Hepatocyte (in vitro differentiated cells): ENCODE results near the gene EXPH5. TPM values are rescaled to one million over a fixed set of nuclear protein-coding genes. Genes with fewer than 3 reads are reported as not detected.

Source experiments
- DNase-seq: peaks from one replicate; pipeline ENCODE4 v3.0.0-alpha.2; 2016; ENCODE audit warnings: low spot score
- H2AFZ ChIP-seq: fragments of 200-600 bp; sonication (generic); 2 replicates; pipeline ENCODE4 v1.6.0; 2016; ENCODE audit warnings: antibody characterized with exemption, mild to moderate bottlenecking
- H3K27ac ChIP-seq: fragments of 200-600 bp; sonication (generic); 2 replicates; pipeline ENCODE4 v1.5.1; 2016; ENCODE audit warnings: mild to moderate bottlenecking
- H3K27me3 ChIP-seq: fragments of 200-600 bp; sonication (generic); 2 replicates; pipeline ENCODE4 v1.6.1; 2016
- H3K36me3 ChIP-seq: fragments of 200-600 bp; sonication (generic); replicated peaks from 2 replicates; pipeline ENCODE4 v1.5.1; 2016; ENCODE audit warnings: low read depth; ENCODE audit not compliant: insufficient read depth
- H3K4me1 ChIP-seq: fragments of 200-600 bp; sonication (generic); 2 replicates; pipeline ENCODE4 v1.5.1; 2016; ENCODE audit warnings: mild to moderate bottlenecking, moderate library complexity; ENCODE audit not compliant: insufficient read depth
- H3K4me2 ChIP-seq: fragments of 200-600 bp; sonication (generic); 2 replicates; pipeline ENCODE4 v1.6.0; 2016
- H3K4me3 ChIP-seq: fragments of 200-600 bp; sonication (generic); 2 replicates; pipeline ENCODE4 v1.5.1; 2016; ENCODE audit warnings: mild to moderate bottlenecking
- H3K79me2 ChIP-seq: fragments of 200-600 bp; sonication (generic); 2 replicates; pipeline ENCODE4 v1.6.0; 2017; ENCODE audit warnings: mild to moderate bottlenecking
- H3K9me2 ChIP-seq: fragments of 200-600 bp; sonication (generic); replicated peaks from 2 replicates; pipeline ENCODE4 v1.6.0; 2017; ENCODE audit warnings: mild to moderate bottlenecking; ENCODE audit not compliant: insufficient read depth
- H3K9me3 ChIP-seq: fragments of 200-600 bp; sonication (generic); 2 replicates; pipeline ENCODE4 v1.5.1; 2016; ENCODE audit warnings: low read depth, mild to moderate bottlenecking
- H4K20me1 ChIP-seq: fragments of 200-600 bp; sonication (generic); 2 replicates; pipeline ENCODE4 v1.6.0; 2016; ENCODE audit warnings: mild to moderate bottlenecking; ENCODE audit not compliant: insufficient read depth, poor library complexity, severe bottlenecking
- EZH2 ChIP-seq: fragments of 200-600 bp; sonication (generic); IDR thresholded peaks from 2 replicates; pipeline ENCODE4 v1.6.1; 2016; ENCODE audit warnings: antibody characterized with exemption, mild to moderate bottlenecking, borderline replicate concordance
- EZH2phosphoT487 ChIP-seq: fragments of 200-600 bp; sonication (generic); IDR thresholded peaks from one replicate; pipeline ENCODE4 v1.6.1; 2018; ENCODE audit warnings: antibody characterized with exemption, mild to moderate bottlenecking, low read depth, moderate library complexity; ENCODE audit not compliant: unreplicated experiment, severe bottlenecking
- WGBS: methylation state at CpG from one replicate; pipeline ENCODE4 v1.1.6; 2016; ENCODE audit warnings: low lambda C conversion rate; ENCODE audit errors: missing lambda C conversion rate; 5-methylcytosine and 5-hydroxymethylcytosine counted together
- polyA plus RNA-seq: library from polyadenylated mRNA; unstranded; fragments of >200 nt; fragmentation: Nextera tagmentation; extraction: Ambion mirVana; gene quantifications from 2 replicates; pipeline ENCODE4 v1.2.1, GENCODE V29; 2016
- total RNA-seq: library from RNA; depleted of rRNA; stranded (reverse); fragments of >200 nt; gene quantifications from 2 replicates; pipeline ENCODE4 v1.2.3, GENCODE V29; 2014
- TF ChIP-seq, protein P1 (sequence below): fragments of 200-600 bp; sonication (generic); IDR thresholded peaks from 2 replicates; pipeline ENCODE4 v1.5.1; 2016; ENCODE audit warnings: antibody characterized with exemption, mild to moderate bottlenecking; ENCODE audit not compliant: poor library complexity

EXPH5 gene
- total and polyA plus RNA-seq, 2 experiments from 2014 or later: 1.8 to 4.5 TPM

DNA sequence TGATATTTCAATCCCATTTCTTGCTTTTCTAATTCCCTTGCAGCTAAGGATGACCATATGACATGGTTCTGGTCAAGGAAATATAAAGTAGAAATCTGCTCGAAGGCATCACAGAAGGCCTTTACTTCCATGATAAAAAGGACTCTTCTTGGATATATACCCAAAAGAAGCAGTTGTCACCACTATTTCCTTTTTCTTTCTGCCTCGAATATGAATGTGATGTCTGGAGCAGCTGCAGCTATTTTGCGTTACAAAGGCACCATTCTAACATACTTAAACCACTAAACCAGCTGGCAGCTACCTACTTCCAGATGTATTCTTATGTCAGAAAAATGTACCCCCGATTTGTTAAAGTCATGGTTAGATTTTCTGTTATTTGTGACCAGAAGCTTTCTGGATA lies 18.9 kb downstream of the EXPH5 start:
- Histone ChIP-seq H3K4me3 (no peak overlapping the region), H3K9me3 (no peaks in the 10 kb centered on the region), H3K27me3 (no peaks in the 10 kb centered on the region), H3K36me3 (no peaks in the 10 kb centered on the region), H3K9me2 (no peaks in the 10 kb centered on the region), H3K79me2 (no peaks in the 10 kb centered on the region), H4K20me1 (no peaks in the 10 kb centered on the region), H3K27ac (no peak overlapping the region), H3K4me2 (no peak overlapping the region), H2AFZ (no peak overlapping the region), H3K4me1 (no peaks in the 10 kb centered on the region)
- TF ChIP-seq EZH2phosphoT487: no peak
- TF ChIP-seq, protein P1, sequence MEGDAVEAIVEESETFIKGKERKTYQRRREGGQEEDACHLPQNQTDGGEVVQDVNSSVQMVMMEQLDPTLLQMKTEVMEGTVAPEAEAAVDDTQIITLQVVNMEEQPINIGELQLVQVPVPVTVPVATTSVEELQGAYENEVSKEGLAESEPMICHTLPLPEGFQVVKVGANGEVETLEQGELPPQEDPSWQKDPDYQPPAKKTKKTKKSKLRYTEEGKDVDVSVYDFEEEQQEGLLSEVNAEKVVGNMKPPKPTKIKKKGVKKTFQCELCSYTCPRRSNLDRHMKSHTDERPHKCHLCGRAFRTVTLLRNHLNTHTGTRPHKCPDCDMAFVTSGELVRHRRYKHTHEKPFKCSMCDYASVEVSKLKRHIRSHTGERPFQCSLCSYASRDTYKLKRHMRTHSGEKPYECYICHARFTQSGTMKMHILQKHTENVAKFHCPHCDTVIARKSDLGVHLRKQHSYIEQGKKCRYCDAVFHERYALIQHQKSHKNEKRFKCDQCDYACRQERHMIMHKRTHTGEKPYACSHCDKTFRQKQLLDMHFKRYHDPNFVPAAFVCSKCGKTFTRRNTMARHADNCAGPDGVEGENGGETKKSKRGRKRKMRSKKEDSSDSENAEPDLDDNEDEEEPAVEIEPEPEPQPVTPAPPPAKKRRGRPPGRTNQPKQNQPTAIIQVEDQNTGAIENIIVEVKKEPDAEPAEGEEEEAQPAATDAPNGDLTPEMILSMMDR: no peak
- no peak for TF ChIP-seq EZH2
- DNase-seq: no peak
- 91% methylated on average over 4 of the region's 4 CpGs for WGBS

GRCh38 chr11:108571001-108571400 lies 22.6 kb downstream of the EXPH5 start:
- Histone ChIP-seq H3K27me3 (no peaks in the 10 kb centered on the region), H3K4me2 (no peak overlapping the region), H3K9me3 (no peaks in the 10 kb centered on the region), H3K4me3 (no peak overlapping the region), H4K20me1 (no peaks in the 10 kb centered on the region), H2AFZ (no peak overlapping the region), H3K4me1 (no peaks in the 10 kb centered on the region), H3K79me2 (no peaks in the 10 kb centered on the region), H3K27ac (no peak overlapping the region), H3K36me3 (no peaks in the 10 kb centered on the region), H3K9me2 (no peaks in the 10 kb centered on the region)
- TF ChIP-seq EZH2phosphoT487 (no peak), EZH2 (no peak)
- TF ChIP-seq, protein P1: no peak
- DNase-seq: no peak
- WGBS: 46% methylated on average over 2 of the region's 2 CpGs

DNA sequence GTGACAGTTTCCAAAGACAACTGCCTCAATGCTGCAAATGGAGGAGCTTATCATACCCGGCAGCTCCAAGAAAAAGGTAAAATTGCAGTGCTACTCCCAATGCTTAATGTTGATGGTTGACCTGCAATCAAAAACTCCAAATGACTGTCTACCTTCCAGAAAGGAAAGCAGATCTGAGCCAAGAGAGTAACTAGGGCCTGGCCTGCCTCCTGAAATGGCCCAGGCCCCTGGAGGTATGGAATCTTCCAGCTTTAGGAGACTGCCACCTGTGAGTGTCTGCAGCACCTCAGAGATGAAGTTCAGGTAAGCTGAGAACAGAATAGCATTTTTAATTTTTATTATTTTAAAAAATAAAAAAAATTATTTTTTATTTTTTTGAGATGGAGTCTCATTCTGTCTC lies 23.7 kb downstream of the EXPH5 start:
- H3K4me3 ChIP-seq: no peak overlapping the region
- H3K36me3 ChIP-seq: no peaks in the 10 kb centered on the region
- H4K20me1 ChIP-seq: no peaks in the 10 kb centered on the region
- H3K27ac ChIP-seq: no peak overlapping the region
- no peak overlapping the region for H3K4me2 ChIP-seq
- no peaks in the 10 kb centered on the region for H3K9me2 ChIP-seq
- TF ChIP-seq, protein P1: no peak
- no peak for TF ChIP-seq EZH2phosphoT487
- TF ChIP-seq EZH2: no peak
- no peak for DNase-seq
- H3K27me3 ChIP-seq: no peaks in the 10 kb centered on the region
- 83% methylated on average over 1 of the region's 1 CpG for WGBS
- H3K4me1 ChIP-seq: no peaks in the 10 kb centered on the region
- no peak overlapping the region for H2AFZ ChIP-seq
- H3K9me3 ChIP-seq: no peaks in the 10 kb centered on the region
- no peaks in the 10 kb centered on the region for H3K79me2 ChIP-seq

- no peaks in the 10 kb centered on the region for H3K36me3 ChIP-seq
- TF ChIP-seq, protein P1: no peak
- TF ChIP-seq EZH2phosphoT487 (no peak), EZH2 (no peak)
- H3K4me1 ChIP-seq: no peaks in the 10 kb centered on the region
- no peaks in the 10 kb centered on the region for H3K9me3 ChIP-seq
- no peaks in the 10 kb centered on the region for H4K20me1 ChIP-seq
- H3K79me2 ChIP-seq: no peaks in the 10 kb centered on the region
- H3K27ac ChIP-seq: no peak overlapping the region
- no peaks in the 10 kb centered on the region for H3K9me2 ChIP-seq
- 93% methylated on average over 11 of the region's 11 CpGs for WGBS
- H3K27me3 ChIP-seq: no peaks in the 10 kb centered on the region
- DNase-seq: no peak
- no peak overlapping the region for H2AFZ ChIP-seq
- no peak overlapping the region for H3K4me3 ChIP-seq
- H3K4me2 ChIP-seq: no peak overlapping the region
These were observed 25.2 kb downstream of the EXPH5 start for GRCh38 chr11:108568195-108568858.
